Spleen (tissue), 7 donors: Measurements from ENCODE around the gene PLEKHM3.

Experiments used
- CTCF ChIP-seq, 11 experiments: fragments of 200-600 bp in 7 of 11; fragments of 450-650 bp in 4 of 11; sonication (generic) in 4 of 11; IDR thresholded peaks in 8 of 11; conservative IDR thresholded peaks in 3 of 11; 1 replicate in 7 of 11; 2 replicates in 4 of 11; pipeline versions ENCODE4 v1.4.0 to v1.8.0; 2016 to 2021; ENCODE audit warnings: antibody characterized with exemption in 11 of 11, inconsistent platforms in 4 of 11, mild to moderate bottlenecking in 1 of 11
- POLR2A ChIP-seq, 3 donors: fragments of 450-650 bp; IDR thresholded peaks; one replicate each; pipeline ENCODE4 v1.5.1; 2017; ENCODE audit warnings: antibody characterized with exemption in 3 of 3, mild to moderate bottlenecking in 1 of 3
- POLR2AphosphoS5 ChIP-seq, 3 donors: sonication (generic); formaldehyde crosslinking; IDR thresholded peaks; one replicate each; pipeline ENCODE4 v1.5.1; 2017; ENCODE audit warnings: antibody characterized with exemption in 3 of 3
- donor health status: DM: no; HTN: no; CAD: no; lungs with moderate emphysema.
- donor health status: DM: no; HTN: no; CAD: no.
- donor health status: DM: no; HTN: no; CAD: no.

- TF ChIP-seq CTCF (IDR thresholded peaks at IDR 0.05 in 8 of 11, conservative IDR thresholded peaks at IDR 0.05 in 3 of 11) (no peak), POLR2A (IDR thresholded peaks at IDR 0.05) (no peak), POLR2AphosphoS5 (IDR thresholded peaks at IDR 0.05) (no peak)
These were observed 185.8 kb downstream of the PLEKHM3 start for GRCh38 chr2:207839575-207839974.
